ENCODE results near the gene KCNF1. TPM values are rescaled to one million over a fixed set of nuclear protein-coding genes. Genes with fewer than 3 reads are reported as not detected.

Gene KCNF1
- total and polyA plus RNA-seq, 2 experiments from 2014 or later = 0.75 to 1.3 TPM

- TF ChIP-seq CTCF (IDR thresholded peaks at IDR 0.05; ENCODE audit: low read depth, low read length) = no peak
- H3K36me3 ChIP-seq = no peaks in the 10 kb centered on the region
- no peaks in the 10 kb centered on the region for H3K4me1 ChIP-seq (ENCODE audit: low read depth)
- no peak overlapping the region for H3K27ac ChIP-seq
- H3K27me3 ChIP-seq = no peaks in the 10 kb centered on the region
- peak in 1 of 2 donors; percentile 26 for DNase-seq (ENCODE audit: low read depth in 1 of 2, low spot score in 1 of 2)
- no peaks in the 10 kb centered on the region for H3K9me3 ChIP-seq (ENCODE audit: low read depth)
- no peak overlapping the region for H3K4me3 ChIP-seq
These were observed 34.1 kb upstream of the KCNF1 start for GRCh38 chr2:10877651-10878111.

DNA sequence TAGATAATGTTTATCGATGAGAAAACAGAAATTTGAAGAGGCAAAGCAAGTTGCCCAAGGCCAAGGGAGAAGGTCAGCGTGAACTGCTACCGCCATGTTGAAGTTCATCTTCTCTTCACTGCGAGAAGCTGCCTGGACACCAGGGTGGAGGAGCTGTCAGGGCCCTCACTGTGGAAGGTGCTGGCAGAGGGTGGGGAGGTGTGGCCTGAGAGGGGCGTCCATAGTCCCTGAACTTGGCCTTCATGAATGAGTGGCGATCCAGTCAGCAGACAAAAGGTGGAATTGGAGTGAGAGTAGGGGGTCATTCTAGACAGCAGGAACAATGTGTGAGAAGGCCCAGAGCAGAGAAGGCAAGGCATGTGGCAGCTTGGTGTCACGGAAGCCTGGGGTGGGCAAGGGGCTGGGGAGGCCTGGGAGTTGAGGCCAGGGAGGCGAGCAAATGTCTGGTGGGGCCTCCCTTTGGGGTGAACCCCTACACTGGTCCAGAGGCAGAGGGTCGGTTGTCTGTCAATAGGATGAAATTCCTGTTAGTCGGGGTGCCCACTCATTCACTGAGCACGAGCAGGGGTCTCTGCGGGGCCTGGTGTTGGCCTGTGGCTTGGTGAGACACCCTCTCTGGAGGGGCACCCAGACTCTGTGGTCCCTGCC, 33.3 kb upstream of the KCNF1 start:
- no peaks in the 10 kb centered on the region for H3K4me1 ChIP-seq (ENCODE audit: low read depth)
- TF ChIP-seq CTCF (IDR thresholded peaks at IDR 0.05; ENCODE audit: low read depth, low read length) = no peak
- H3K27me3 ChIP-seq = no peaks in the 10 kb centered on the region
- no peaks in the 10 kb centered on the region for H3K9me3 ChIP-seq (ENCODE audit: low read depth)
- H3K36me3 ChIP-seq = no peaks in the 10 kb centered on the region
- no peak overlapping the region for H3K27ac ChIP-seq
- no peak for DNase-seq (ENCODE audit: low read depth in 1 of 2, low spot score in 1 of 2)
- no peak overlapping the region for H3K4me3 ChIP-seq

GRCh38 chr2:10879159-10879558, 32.6 kb upstream of the KCNF1 start:
- no peaks in the 10 kb centered on the region for H3K9me3 ChIP-seq (ENCODE audit: low read depth)
- H3K4me3 ChIP-seq = no peak overlapping the region
- TF ChIP-seq CTCF (IDR thresholded peaks at IDR 0.05; ENCODE audit: low read depth, low read length) = no peak
- H3K36me3 ChIP-seq = no peaks in the 10 kb centered on the region
- H3K27ac ChIP-seq = no peak overlapping the region
- DNase-seq (ENCODE audit: low read depth in 1 of 2, low spot score in 1 of 2) = no peak
- no peaks in the 10 kb centered on the region for H3K4me1 ChIP-seq (ENCODE audit: low read depth)
- H3K27me3 ChIP-seq = no peaks in the 10 kb centered on the region

DNA sequence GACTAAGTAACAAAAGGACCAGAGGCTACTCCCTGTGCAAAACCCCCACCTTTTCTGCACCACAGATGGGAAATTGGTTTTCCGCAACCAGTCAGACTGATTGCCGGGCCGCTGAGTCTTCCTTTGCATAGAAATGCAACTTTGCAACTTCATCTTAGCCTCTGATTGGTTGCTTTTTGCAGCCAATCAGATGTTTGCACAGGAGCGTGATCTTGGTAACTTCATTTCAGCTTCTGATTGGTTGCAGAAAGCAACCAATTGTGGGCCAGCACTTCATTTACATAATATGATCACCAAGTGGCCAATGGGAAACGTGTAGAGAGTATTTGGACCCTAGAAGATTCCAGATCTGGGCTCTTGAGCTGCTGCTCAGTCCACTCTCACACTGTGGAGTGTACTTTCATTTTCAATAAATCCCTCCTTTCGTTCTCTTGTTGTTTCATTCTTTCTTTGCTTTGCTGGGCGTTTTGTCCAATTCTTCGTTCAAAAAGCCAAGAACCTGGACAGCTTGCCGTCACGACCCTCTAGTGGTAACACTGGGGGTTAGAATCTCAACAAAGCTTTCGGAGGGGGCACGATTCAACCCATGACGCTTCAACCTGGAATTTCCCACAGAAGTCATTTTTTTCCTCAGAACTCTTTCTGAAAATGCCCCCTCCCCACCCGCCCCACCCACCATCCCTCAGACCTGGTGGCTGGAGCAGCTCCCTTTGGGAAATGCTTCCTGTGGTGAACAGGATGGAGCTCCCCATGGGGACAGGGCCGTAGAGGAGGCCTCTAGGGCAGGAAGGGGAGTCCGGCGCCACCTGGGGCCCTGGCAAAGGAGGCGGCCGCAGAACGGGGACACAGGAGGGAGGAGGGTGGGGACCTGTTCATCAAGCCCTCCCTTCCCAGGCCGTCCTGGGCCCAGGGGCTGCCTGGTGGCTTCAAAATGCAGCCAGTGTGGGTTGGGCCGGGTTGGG, 31.8 kb upstream of the KCNF1 start:
- TF ChIP-seq CTCF (IDR thresholded peaks at IDR 0.05; ENCODE audit: low read depth, low read length) = no peak
- no peaks in the 10 kb centered on the region for H3K27me3 ChIP-seq
- no peak overlapping the region for H3K27ac ChIP-seq
- DNase-seq (ENCODE audit: low read depth in 1 of 2, low spot score in 1 of 2) = no peak
- no peaks in the 10 kb centered on the region for H3K9me3 ChIP-seq (ENCODE audit: low read depth)
- H3K36me3 ChIP-seq = no peaks in the 10 kb centered on the region
- no peak overlapping the region for H3K4me3 ChIP-seq
- no peaks in the 10 kb centered on the region for H3K4me1 ChIP-seq (ENCODE audit: low read depth)

DNA sequence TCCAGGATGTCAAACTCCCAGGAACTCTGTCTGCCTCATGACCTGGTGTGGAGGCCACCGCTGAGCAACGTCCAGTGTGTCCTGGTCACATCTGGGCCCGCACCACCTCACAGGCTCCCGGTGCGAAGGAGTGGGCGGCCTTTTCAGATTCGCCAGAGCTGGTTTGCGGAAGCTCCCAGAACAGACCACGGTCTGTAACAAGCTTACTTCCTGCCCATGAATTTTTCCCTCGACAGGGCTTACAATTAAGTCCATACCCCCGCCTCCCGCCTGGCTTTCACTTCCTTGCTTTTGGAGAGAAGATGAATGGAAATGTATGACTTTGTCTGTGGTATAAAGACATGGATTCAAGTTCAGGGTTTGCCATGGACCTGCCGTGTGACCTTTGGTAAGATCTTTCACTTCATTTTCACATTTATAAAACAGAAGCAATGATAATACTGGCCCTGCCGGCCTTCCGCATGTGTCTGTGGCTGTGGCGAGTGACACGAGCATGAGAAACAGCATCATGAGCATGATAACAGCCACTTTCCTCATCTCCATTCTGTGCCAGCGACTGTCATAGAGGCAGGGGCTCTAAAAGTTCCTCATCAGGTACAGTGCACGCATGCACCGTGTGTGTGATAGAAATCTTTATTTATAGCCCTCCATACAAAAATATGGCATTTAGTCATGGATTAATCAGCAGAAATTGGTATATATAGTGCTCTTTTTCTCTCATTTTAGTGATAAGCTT, 31.0 kb upstream of the KCNF1 start:
- no peak for DNase-seq (ENCODE audit: low read depth in 1 of 2, low spot score in 1 of 2)
- Histone ChIP-seq H3K9me3 (ENCODE audit: low read depth) (no peaks in the 10 kb centered on the region), H3K36me3 (no peaks in the 10 kb centered on the region), H3K27ac (no peak overlapping the region), H3K4me3 (no peak overlapping the region), H3K27me3 (no peaks in the 10 kb centered on the region), H3K4me1 (ENCODE audit: low read depth) (no peaks in the 10 kb centered on the region)
- no peak for TF ChIP-seq CTCF (IDR thresholded peaks at IDR 0.05; ENCODE audit: low read depth, low read length)

All from cardiac muscle cell (in vitro differentiated cells and primary cell).